Liver (tissue), 9 donors: ENCODE measurements around the gene CCNA1. TPM values are rescaled to one million over a fixed set of nuclear protein-coding genes. Genes with fewer than 3 reads are reported as not detected.

Experiments used
- DNase-seq: peaks from one replicate; pipeline ENCODE4 v3.0.0-alpha.2; 2017; ENCODE audit warnings: low spot score
- H3K27ac ChIP-seq, 2 donors: one replicate each; pipeline ENCODE4 v1.7.0; 2013; ENCODE audit warnings: inconsistent platforms in 2 of 2, low read length in 2 of 2, control low read depth in 1 of 2, low read depth in 1 of 2, mild to moderate bottlenecking in 1 of 2
- H3K27me3 ChIP-seq, 4 donors: one replicate each; pipeline versions ENCODE4 v1.6.1 to v1.7.0; 2013; ENCODE audit warnings: low read length in 3 of 4, inconsistent platforms in 1 of 4, mild to moderate bottlenecking in 1 of 4, moderate library complexity in 1 of 4; ENCODE audit not compliant: control insufficient read depth in 4 of 4, insufficient read depth in 4 of 4
- H3K36me3 ChIP-seq, 4 donors: one replicate each; pipeline versions ENCODE4 v1.6.1 to v1.7.0; 2013; ENCODE audit warnings: low read length in 3 of 4, mild to moderate bottlenecking in 3 of 4, low read depth in 1 of 4, moderate library complexity in 1 of 4; ENCODE audit not compliant: control insufficient read depth in 4 of 4, insufficient read depth in 3 of 4
- H3K4me1 ChIP-seq, 4 donors: one replicate each; pipeline versions ENCODE4 v1.6.1 to v1.7.0; 2013; ENCODE audit warnings: low read length in 3 of 4, mild to moderate bottlenecking in 3 of 4, moderate library complexity in 1 of 4; ENCODE audit not compliant: control insufficient read depth in 4 of 4, insufficient read depth in 4 of 4
- H3K4me3 ChIP-seq, 3 donors: one replicate each; pipeline versions ENCODE4 v1.6.1 to v1.7.0; 2013; ENCODE audit warnings: low read length in 3 of 3, control low read depth in 1 of 3, low read depth in 1 of 3, mild to moderate bottlenecking in 1 of 3
- H3K9ac ChIP-seq, 2 donors: one replicate each; pipeline ENCODE4 v1.7.0; 2013; ENCODE audit warnings: low read length in 2 of 2, mild to moderate bottlenecking in 2 of 2, moderate library complexity in 2 of 2, control low read depth in 1 of 2, low read depth in 1 of 2
- H3K9me3 ChIP-seq, 4 donors: one replicate each; pipeline versions ENCODE4 v1.6.1 to v1.7.0; 2013; ENCODE audit warnings: low read length in 3 of 4; ENCODE audit not compliant: control insufficient read depth in 4 of 4
- ATF3 ChIP-seq: IDR thresholded peaks from 2 replicates; pipeline ENCODE4 v1.6.1; 2016; ENCODE audit warnings: antibody characterized with exemption
- EGR1 ChIP-seq, 2 donors: IDR thresholded peaks; 2 replicates each; pipeline ENCODE4 v1.6.1; 2016 to 2018; ENCODE audit warnings: antibody characterized with exemption in 2 of 2, low read depth in 2 of 2
- FOXA2 ChIP-seq: IDR thresholded peaks from 2 replicates; pipeline ENCODE4 v1.6.1; 2016; ENCODE audit warnings: antibody characterized with exemption
- GABPA ChIP-seq, 2 donors: IDR thresholded peaks in 1 of 2; conservative IDR thresholded peaks in 1 of 2; 2 replicates each; pipeline ENCODE4 v1.6.1; 2016; ENCODE audit warnings: antibody characterized with exemption in 2 of 2, mild to moderate bottlenecking in 1 of 2, moderate library complexity in 1 of 2
- HNF4A ChIP-seq, 2 donors: conservative IDR thresholded peaks; 2 replicates each; pipeline ENCODE4 v1.6.1; 2016; ENCODE audit warnings: antibody characterized with exemption in 2 of 2, mild to moderate bottlenecking in 2 of 2
- HNF4G ChIP-seq: IDR thresholded peaks from 2 replicates; pipeline ENCODE4 v1.6.1; 2016; ENCODE audit warnings: antibody characterized with exemption
- NR2F2 ChIP-seq: IDR thresholded peaks from 2 replicates; pipeline ENCODE4 v1.6.1; 2016; ENCODE audit warnings: antibody characterized with exemption
- RAD21 ChIP-seq, 2 donors: IDR thresholded peaks; 2 replicates each; pipeline ENCODE4 v1.6.1; 2016; ENCODE audit warnings: antibody characterized with exemption in 2 of 2, mild to moderate bottlenecking in 2 of 2
- REST ChIP-seq: IDR thresholded peaks from 2 replicates; pipeline ENCODE4 v1.6.1; 2016; ENCODE audit warnings: antibody characterized with exemption, mild to moderate bottlenecking
- SP1 ChIP-seq: IDR thresholded peaks from 2 replicates; pipeline ENCODE4 v1.6.1; 2018; ENCODE audit warnings: antibody characterized with exemption, mild to moderate bottlenecking
- TAF1 ChIP-seq: conservative IDR thresholded peaks from 2 replicates; pipeline ENCODE4 v1.6.1; 2016; ENCODE audit warnings: antibody characterized with exemption, mild to moderate bottlenecking
- ZBTB33 ChIP-seq: IDR thresholded peaks from 2 replicates; pipeline ENCODE4 v1.6.1; 2016; ENCODE audit warnings: antibody characterized with exemption
- WGBS: extraction: QIAGEN DNeasy Blood & Tissue Kit; methylation state at CpG from one replicate; pipeline ENCODE4 v1.1.7; 2013; 5-methylcytosine and 5-hydroxymethylcytosine counted together
- polyA plus RNA-seq, 2 donors: library from polyadenylated mRNA; stranded (reverse) in 1 of 2; unstranded in 1 of 2; fragments of 200-250 nt in 1 of 2; fragments of >200 nt in 1 of 2; fragmentation: Nextera tagmentation in 1 of 2; extraction: Ambion mirVana in 1 of 2; gene quantifications; one replicate each; pipeline versions ENCODE4 v1.2.1 to v1.2.3, GENCODE V29; 2013 to 2015
- total RNA-seq, 2 donors: library from RNA; depleted of rRNA; stranded (reverse); fragments of >200 nt; gene quantifications; one replicate each; pipeline ENCODE4 v1.2.3, GENCODE V29; 2014
- TF ChIP-seq, protein P1 (sequence below): fragments of 150-350 bp; IDR thresholded peaks from 2 replicates; pipeline ENCODE4 v1.5.1; 2017; ENCODE audit warnings: improper control_type of control experiment, low read depth, low read length; ENCODE audit not compliant: missing input control
- TF ChIP-seq, protein P2 (sequence below): IDR thresholded peaks from 2 replicates; pipeline ENCODE4 v1.6.1; 2016; ENCODE audit warnings: antibody characterized with exemption
- donor health status: healthy.
- donor health status: healthy.
- donor health status: healthy.
- donor health status: healthy.
- donor health status: healthy.

CCNA1 gene
- total and polyA plus RNA-seq, 4 donors = 0.08 to 0.09 TPM; not detected in 2

- Histone ChIP-seq H3K9ac (no peak overlapping the region), H3K4me1 (no peaks in the 10 kb centered on the region), H3K27me3 (no peaks in the 10 kb centered on the region), H3K36me3 (no peaks in the 10 kb centered on the region), H3K4me3 (no peak overlapping the region), H3K27ac (no peak overlapping the region), H3K9me3 (peaks cover 0 to 2% (median 2%) of the 10 kb centered on the region in 4 donors)
- TF ChIP-seq HNF4G (no peak), NR2F2 (no peak), GABPA (IDR thresholded peaks at IDR 0.05 in 1 of 2, conservative IDR thresholded peaks at IDR 0.05 in 1 of 2) (no peak), ZBTB33 (no peak), ATF3 (no peak), REST (no peak), RAD21 (IDR thresholded peaks at IDR 0.05) (peak; percentile 22 to 26), SP1 (no peak), EGR1 (IDR thresholded peaks at IDR 0.05; ENCODE audit: low read depth in 2 of 2) (no peak)
- TF ChIP-seq, protein P1, sequence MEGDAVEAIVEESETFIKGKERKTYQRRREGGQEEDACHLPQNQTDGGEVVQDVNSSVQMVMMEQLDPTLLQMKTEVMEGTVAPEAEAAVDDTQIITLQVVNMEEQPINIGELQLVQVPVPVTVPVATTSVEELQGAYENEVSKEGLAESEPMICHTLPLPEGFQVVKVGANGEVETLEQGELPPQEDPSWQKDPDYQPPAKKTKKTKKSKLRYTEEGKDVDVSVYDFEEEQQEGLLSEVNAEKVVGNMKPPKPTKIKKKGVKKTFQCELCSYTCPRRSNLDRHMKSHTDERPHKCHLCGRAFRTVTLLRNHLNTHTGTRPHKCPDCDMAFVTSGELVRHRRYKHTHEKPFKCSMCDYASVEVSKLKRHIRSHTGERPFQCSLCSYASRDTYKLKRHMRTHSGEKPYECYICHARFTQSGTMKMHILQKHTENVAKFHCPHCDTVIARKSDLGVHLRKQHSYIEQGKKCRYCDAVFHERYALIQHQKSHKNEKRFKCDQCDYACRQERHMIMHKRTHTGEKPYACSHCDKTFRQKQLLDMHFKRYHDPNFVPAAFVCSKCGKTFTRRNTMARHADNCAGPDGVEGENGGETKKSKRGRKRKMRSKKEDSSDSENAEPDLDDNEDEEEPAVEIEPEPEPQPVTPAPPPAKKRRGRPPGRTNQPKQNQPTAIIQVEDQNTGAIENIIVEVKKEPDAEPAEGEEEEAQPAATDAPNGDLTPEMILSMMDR = peak; percentile 9
- WGBS = 66% methylated on average over 2 of the region's 2 CpGs
- no peak for DNase-seq
These were observed 43.2 kb downstream of the CCNA1 start for GRCh38 chr13:36475468-36475867.

DNA sequence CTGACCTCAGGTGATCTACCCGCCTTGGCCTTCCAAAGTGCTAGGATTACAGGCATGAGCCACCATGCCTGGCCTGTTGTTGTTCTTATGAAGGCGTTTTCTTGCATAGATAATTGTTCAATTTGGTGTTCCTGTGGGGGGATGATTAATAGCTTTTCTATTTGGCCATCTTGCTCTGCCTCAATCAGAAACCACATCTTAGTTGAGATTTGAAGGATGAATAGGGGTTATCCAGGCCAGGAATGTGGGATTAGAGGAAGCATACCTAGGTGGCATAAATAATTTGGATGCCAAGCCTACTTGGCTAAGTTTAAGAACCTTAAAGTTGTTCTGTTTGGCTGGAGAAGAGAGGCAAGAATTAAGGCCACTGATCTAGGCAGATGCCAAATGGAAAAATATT is 44.4 kb downstream of the CCNA1 start:
- H3K27me3 ChIP-seq = no peaks in the 10 kb centered on the region
- TF ChIP-seq HNF4A (conservative IDR thresholded peaks at IDR 0.05) = no peak
- TF ChIP-seq EGR1 (IDR thresholded peaks at IDR 0.05; ENCODE audit: low read depth in 2 of 2) = no peak
- TF ChIP-seq FOXA2 = no peak
- TF ChIP-seq TAF1 = no peak
- TF ChIP-seq SP1 = no peak
- TF ChIP-seq, protein P2, sequence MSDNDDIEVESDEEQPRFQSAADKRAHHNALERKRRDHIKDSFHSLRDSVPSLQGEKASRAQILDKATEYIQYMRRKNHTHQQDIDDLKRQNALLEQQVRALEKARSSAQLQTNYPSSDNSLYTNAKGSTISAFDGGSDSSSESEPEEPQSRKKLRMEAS = no peak
- 62% methylated on average over 2 of the region's 2 CpGs for whole genome bisulfite sequencing

More for the DNA sequence above, 44.4 kb downstream of the CCNA1 start:
- Histone ChIP-seq H3K4me1 (no peaks in the 10 kb centered on the region), H3K9me3 (peaks cover 0 to 2% (median 2%) of the 10 kb centered on the region in 4 donors), H3K36me3 (no peaks in the 10 kb centered on the region), H3K4me3 (no peak overlapping the region), H3K27ac (no peak overlapping the region), H3K9ac (no peak overlapping the region)
- DNase-seq = no peak
